PFSK-1 (cell line): Measurements from ENCODE around the gene HELQ.

ENCODE experiments used
- FOXP2 ChIP-seq: optimal IDR thresholded peaks from 2 replicates; pipeline ENCODE3; 2011; ENCODE audit warnings: borderline replicate concordance, control low read depth, inconsistent platforms; ENCODE audit not compliant: insufficient read depth; ENCODE audit errors: extremely low read length, extremely low read depth
- REST ChIP-seq, 2 experiments: IDR thresholded peaks; 2 replicates each; pipeline versions ENCODE4 v1.6.1 to v1.8.0; 2011 to 2012; ENCODE audit warnings: low read depth in 2 of 2, low read length in 2 of 2, control low read depth in 1 of 2, inconsistent platforms in 1 of 2, mild to moderate bottlenecking in 1 of 2, moderate library complexity in 1 of 2; ENCODE audit not compliant: insufficient read depth in 1 of 2
- SIN3A ChIP-seq: IDR thresholded peaks from 2 replicates; pipeline ENCODE4 v1.6.1; 2012; ENCODE audit warnings: mild to moderate bottlenecking, low read length, moderate library complexity, borderline replicate concordance; ENCODE audit not compliant: insufficient read depth
- TAF1 ChIP-seq: IDR thresholded peaks from 2 replicates; pipeline ENCODE4 v1.6.1; 2012; ENCODE audit warnings: low read length, control low read depth, borderline replicate concordance; ENCODE audit not compliant: insufficient read depth

- TF ChIP-seq FOXP2 (no peak), TAF1 (no peak), SIN3A (no peak), REST (IDR thresholded peaks at IDR 0.05; ENCODE audit: insufficient read depth in 1 of 2, low read depth in 2 of 2, low read length in 2 of 2) (no peak)
These were observed 84.4 kb downstream of the HELQ start for GRCh38 chr4:83371235-83371634.
